Measurements from ENCODE around the gene MYO1E.
"Not testable (repeated sequence)": the region's sequence is repeated elsewhere in the genome, so short reads cannot be mapped to it uniquely, and the experiment has no call there.

MYO1E gene

DNA sequence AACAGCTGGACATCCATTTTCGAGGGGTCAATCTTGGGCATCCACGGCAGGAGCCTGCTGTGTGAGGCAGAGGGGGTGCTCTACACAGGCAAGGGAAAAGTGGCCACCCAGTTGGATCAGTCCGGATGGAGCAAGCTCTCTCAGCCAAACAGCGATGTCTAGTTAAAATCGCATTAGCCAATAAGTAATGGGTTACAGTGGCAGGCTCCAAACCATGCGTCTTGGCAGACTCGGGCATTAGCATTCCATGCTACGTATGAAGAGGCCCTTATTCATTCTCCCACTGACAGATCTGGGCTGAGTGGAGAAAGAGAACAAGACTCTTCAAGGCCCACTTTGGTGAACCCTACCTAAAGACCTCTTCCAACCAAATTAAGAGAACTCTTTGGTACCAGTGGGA lies 218.4 kb downstream of the MYO1E start:
- TF ChIP-seq POU2F2 (IDR thresholded peaks at IDR 0.05; ENCODE audit: low read depth, low read length) = no peak
- TF ChIP-seq TAF1 (IDR thresholded peaks at IDR 0.05; ENCODE audit: low read depth, low read length) = no peak
- no peak for TF ChIP-seq POLR2AphosphoS5 (IDR thresholded peaks at IDR 0.05; ENCODE audit: low read depth, low read length)
- no peak for TF ChIP-seq POLR2A (IDR thresholded peaks at IDR 0.05; ENCODE audit: low read depth, low read length)
- no peak for TF ChIP-seq PAX5 (IDR thresholded peaks at IDR 0.05; ENCODE audit: insufficient read depth, low read length, severe bottlenecking)
- TF ChIP-seq SPI1 (IDR thresholded peaks at IDR 0.05; ENCODE audit: low read depth, low read length) = no peak
- DNase-seq (ENCODE audit: insufficient read length, low spot score) = no peak
- no peak for FAIRE-seq

- no peak for TF ChIP-seq SPI1 (IDR thresholded peaks at IDR 0.05; ENCODE audit: low read depth, low read length)
- TF ChIP-seq PAX5 (IDR thresholded peaks at IDR 0.05; ENCODE audit: insufficient read depth, low read length, severe bottlenecking) = no peak
- no peak for TF ChIP-seq POLR2AphosphoS5 (IDR thresholded peaks at IDR 0.05; ENCODE audit: low read depth, low read length)
- TF ChIP-seq TAF1 (IDR thresholded peaks at IDR 0.05; ENCODE audit: low read depth, low read length) = no peak
- TF ChIP-seq POU2F2 (IDR thresholded peaks at IDR 0.05; ENCODE audit: low read depth, low read length) = no peak
- TF ChIP-seq POLR2A (IDR thresholded peaks at IDR 0.05; ENCODE audit: low read depth, low read length) = no peak
- no peak for FAIRE-seq
These were observed 219.2 kb downstream of the MYO1E start for GRCh38 chr15:59153466-59153865.

GRCh38 chr15:59152694-59153450 lies 219.8 kb downstream of the MYO1E start:
- no peak for TF ChIP-seq POLR2AphosphoS5 (IDR thresholded peaks at IDR 0.05; ENCODE audit: low read depth, low read length)
- no peak for TF ChIP-seq SPI1 (IDR thresholded peaks at IDR 0.05; ENCODE audit: low read depth, low read length)
- TF ChIP-seq TAF1 (IDR thresholded peaks at IDR 0.05; ENCODE audit: low read depth, low read length) = no peak
- TF ChIP-seq POU2F2 (IDR thresholded peaks at IDR 0.05; ENCODE audit: low read depth, low read length) = no peak
- TF ChIP-seq POLR2A (IDR thresholded peaks at IDR 0.05; ENCODE audit: low read depth, low read length) = no peak
- TF ChIP-seq PAX5 (IDR thresholded peaks at IDR 0.05; ENCODE audit: insufficient read depth, low read length, severe bottlenecking) = no peak
- no peak for FAIRE-seq

More at GRCh38 chr15:59153466-59153865, 219.2 kb downstream of the MYO1E start:
- DNase-seq (ENCODE audit: insufficient read length, low spot score) = no peak

GRCh38 chr15:59150185-59150584 lies 222.5 kb downstream of the MYO1E start:
- FAIRE-seq (no peak), DNase-seq (ENCODE audit: insufficient read length, low spot score) (no peak)
- TF ChIP-seq TAF1 (IDR thresholded peaks at IDR 0.05; ENCODE audit: low read depth, low read length) (no peak), SPI1 (IDR thresholded peaks at IDR 0.05; ENCODE audit: low read depth, low read length) (no peak), POU2F2 (IDR thresholded peaks at IDR 0.05; ENCODE audit: low read depth, low read length) (no peak), POLR2AphosphoS5 (IDR thresholded peaks at IDR 0.05; ENCODE audit: low read depth, low read length) (no peak), POLR2A (IDR thresholded peaks at IDR 0.05; ENCODE audit: low read depth, low read length) (no peak), PAX5 (IDR thresholded peaks at IDR 0.05; ENCODE audit: insufficient read depth, low read length, severe bottlenecking) (no peak)

More at GRCh38 chr15:59152694-59153450, 219.8 kb downstream of the MYO1E start:
- DNase-seq (ENCODE audit: insufficient read length, low spot score) = no peak

- FAIRE-seq (no peak), DNase-seq (ENCODE audit: insufficient read length, low spot score) (no peak)
- TF ChIP-seq POLR2AphosphoS5 (IDR thresholded peaks at IDR 0.05; ENCODE audit: low read depth, low read length) (no peak), PAX5 (IDR thresholded peaks at IDR 0.05; ENCODE audit: insufficient read depth, low read length, severe bottlenecking) (no peak), TAF1 (IDR thresholded peaks at IDR 0.05; ENCODE audit: low read depth, low read length) (no peak), SPI1 (IDR thresholded peaks at IDR 0.05; ENCODE audit: low read depth, low read length) (no peak), POLR2A (IDR thresholded peaks at IDR 0.05; ENCODE audit: low read depth, low read length) (no peak), POU2F2 (IDR thresholded peaks at IDR 0.05; ENCODE audit: low read depth, low read length) (no peak)
These were observed 224.4 kb downstream of the MYO1E start for GRCh38 chr15:59148153-59148833.

GRCh38 chr15:59147666-59148065 lies 225.0 kb downstream of the MYO1E start:
- no peak for TF ChIP-seq POU2F2 (IDR thresholded peaks at IDR 0.05; ENCODE audit: low read depth, low read length)
- no peak for DNase-seq (ENCODE audit: insufficient read length, low spot score)
- no peak for FAIRE-seq

DNA sequence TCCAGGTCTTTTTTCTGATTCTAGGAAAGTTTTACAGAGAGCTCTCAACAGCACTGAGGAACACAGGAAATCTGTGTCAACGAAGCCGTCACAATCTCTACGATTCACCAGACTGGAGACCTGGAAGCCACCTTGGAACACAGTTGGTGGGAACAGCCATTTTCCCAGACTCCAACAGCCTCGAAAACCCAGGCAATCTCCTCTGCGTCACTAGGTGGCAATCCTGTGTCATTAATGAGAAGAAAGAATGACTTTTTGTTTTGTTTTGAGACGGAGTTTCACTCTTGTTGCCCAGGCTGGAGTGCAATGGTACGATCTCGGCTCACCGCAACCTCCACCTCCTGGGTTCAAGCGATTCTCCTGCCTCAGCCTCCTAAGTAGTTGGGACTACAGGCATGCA lies 228.1 kb downstream of the MYO1E start:
- FAIRE-seq; DNase-seq (ENCODE audit: insufficient read length, low spot score): not testable (repeated sequence)

DNA sequence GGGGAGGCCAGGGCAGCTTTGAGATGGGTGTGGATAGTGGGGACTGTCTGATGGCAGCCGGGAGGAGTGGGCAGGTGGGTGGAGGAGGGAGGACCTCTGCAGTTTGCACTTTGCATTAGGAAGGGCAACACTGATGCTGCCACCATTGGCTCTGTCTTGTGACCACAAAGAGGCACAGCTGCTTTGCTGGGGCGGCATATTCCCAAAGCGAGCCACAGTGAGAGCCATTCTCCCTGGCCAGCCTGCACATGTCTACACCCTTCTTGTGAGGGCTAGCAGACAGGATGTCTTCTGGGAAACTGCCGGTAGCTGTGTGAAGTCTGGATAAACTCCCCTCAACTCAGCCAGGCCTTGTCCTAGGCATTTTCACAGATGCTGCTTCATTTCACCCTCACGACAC lies 229.4 kb downstream of the MYO1E start:
- DNase-seq (ENCODE audit: insufficient read length, low spot score) (no peak), FAIRE-seq (no peak)
- no peak for TF ChIP-seq SPI1 (IDR thresholded peaks at IDR 0.05; ENCODE audit: low read depth, low read length)
- no peak for TF ChIP-seq PAX5 (IDR thresholded peaks at IDR 0.05; ENCODE audit: insufficient read depth, low read length, severe bottlenecking)
- no peak for TF ChIP-seq TAF1 (IDR thresholded peaks at IDR 0.05; ENCODE audit: low read depth, low read length)
- TF ChIP-seq POU2F2 (IDR thresholded peaks at IDR 0.05; ENCODE audit: low read depth, low read length) = no peak
- no peak for TF ChIP-seq POLR2A (IDR thresholded peaks at IDR 0.05; ENCODE audit: low read depth, low read length)
- no peak for TF ChIP-seq POLR2AphosphoS5 (IDR thresholded peaks at IDR 0.05; ENCODE audit: low read depth, low read length)

DNA sequence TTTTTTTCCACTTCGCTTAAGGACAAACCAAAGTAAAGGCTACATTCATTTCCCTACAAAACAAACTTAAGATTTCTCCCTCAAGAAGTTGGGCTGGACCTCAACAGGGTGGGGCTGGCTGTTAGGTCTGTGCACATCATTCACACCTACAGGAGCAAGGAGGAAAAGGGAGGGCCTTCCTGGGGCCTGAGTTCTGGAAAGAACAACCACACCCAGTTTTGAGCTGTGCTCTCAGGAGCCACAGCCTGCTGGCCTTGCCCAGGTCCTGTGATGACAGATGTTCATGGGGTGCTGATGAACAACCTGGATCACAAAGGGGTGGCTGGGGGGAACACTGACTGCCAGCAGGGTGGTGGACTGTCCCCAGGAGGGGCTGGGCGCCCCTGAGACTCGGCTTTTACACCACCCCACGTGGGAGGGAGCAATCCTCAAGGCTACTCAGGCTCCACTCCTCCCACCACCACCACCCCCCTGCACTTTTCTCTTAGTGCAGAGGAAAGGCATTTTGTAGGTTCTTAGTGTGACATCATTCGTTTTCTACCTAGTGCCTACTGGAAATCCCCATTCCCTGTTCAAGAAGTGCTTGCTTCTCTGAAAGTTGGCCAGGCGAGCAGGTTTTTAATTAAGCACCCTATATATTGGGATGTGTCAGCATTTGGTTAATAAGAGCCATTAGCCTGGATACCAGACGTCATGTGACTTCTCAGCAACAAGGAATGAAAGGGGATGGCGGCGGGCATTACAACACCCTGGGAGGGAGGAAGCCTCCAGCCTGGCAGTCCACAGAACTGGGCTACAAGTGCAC lies 232.0 kb downstream of the MYO1E start:
- no peak for FAIRE-seq
- no peak for TF ChIP-seq POLR2A (IDR thresholded peaks at IDR 0.05; ENCODE audit: low read depth, low read length)
- TF ChIP-seq TAF1 (IDR thresholded peaks at IDR 0.05; ENCODE audit: low read depth, low read length) = no peak

More for the DNA sequence above, 232.0 kb downstream of the MYO1E start:
- DNase-seq (ENCODE audit: insufficient read length, low spot score) = no peak
